GM19397 (cell line): ENCODE measurements around the gene TNFSF12.

Experiments used
- ATAC-seq: cut with Tn5 transposase; IDR thresholded peaks from one replicate; pipeline ENCODE4 v1.9.1; 2021; ENCODE audit warnings: mild to moderate bottlenecking, moderate library complexity; ENCODE audit not compliant: unreplicated experiment

The TNFSF12 gene

DNA sequence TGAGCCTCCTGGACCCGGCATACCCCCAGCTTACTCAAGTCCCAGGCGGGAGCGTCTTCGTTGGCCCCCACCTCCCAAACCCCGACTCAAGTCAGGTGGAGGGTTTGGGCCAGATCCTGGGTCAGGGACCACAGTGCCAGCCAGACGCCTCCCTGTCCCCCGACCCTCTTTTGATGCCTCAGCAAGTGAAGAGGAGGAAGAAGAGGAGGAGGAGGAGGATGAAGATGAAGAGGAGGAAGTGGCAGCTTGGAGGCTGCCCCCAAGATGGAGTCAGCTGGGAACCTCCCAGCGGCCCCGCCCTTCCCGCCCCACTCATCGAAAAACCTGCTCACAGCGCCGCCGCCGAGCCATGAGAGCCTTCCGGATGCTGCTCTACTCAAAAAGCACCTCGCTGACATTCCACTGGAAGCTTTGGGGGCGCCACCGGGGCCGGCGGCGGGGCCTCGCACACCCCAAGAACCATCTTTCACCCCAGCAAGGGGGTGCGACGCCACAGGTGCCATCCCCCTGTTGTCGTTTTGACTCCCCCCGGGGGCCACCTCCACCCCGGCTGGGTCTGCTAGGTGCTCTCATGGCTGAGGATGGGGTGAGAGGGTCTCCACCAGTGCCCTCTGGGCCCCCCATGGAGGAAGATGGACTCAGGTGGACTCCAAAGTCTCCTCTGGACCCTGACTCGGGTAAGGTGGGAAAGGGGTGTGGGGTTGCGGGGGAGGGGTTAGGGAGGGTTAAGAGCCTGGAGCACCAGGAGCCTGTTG is 14.4 kb downstream of the TNFSF12 start:
- no peak for ATAC-seq

GRCh38 chr17:7569571-7569970 is 20.7 kb downstream of the TNFSF12 start:
- ATAC-seq: no peak

GRCh38 chr17:7570351-7570750 is 21.5 kb downstream of the TNFSF12 start:
- no peak for ATAC-seq

DNA sequence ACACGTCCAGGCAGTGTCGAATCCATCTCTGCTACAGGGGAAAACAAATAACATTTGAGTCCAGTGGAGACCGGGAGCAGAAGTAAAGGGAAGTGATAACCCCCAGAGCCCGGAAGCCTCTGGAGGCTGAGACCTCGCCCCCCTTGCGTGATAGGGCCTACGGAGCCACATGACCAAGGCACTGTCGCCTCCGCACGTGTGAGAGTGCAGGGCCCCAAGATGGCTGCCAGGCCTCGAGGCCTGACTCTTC is 23.4 kb downstream of the TNFSF12 start:
- no peak for ATAC-seq

DNA sequence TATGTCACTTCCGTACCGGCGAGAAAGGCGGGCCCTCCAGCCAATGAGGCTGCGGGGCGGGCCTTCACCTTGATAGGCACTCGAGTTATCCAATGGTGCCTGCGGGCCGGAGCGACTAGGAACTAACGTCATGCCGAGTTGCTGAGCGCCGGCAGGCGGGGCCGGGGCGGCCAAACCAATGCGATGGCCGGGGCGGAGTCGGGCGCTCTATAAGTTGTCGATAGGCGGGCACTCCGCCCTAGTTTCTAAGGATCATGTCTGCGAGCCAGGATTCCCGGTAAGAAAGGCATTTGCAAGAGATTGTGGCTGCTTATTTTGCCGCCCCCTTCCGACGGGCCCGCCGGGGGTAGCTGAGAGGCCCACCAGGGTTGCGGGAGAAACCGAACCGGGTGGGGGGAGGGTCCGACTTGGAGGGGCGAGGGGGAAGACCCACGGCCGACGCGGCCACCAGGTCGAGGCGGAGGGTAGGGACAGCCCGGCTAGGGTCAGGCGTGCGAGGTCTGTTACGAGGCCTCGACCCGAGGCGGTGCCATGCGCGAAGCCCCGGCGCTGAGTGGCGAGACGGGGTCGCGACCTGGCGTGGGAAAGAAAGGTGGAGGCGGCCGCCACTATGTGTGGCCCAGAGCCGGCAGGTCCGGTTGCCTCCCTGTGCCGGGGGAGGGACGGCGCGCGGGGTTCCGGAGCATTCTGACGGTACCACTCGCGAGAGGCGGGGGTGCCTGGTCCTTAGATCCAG is 23.9 kb downstream of the TNFSF12 start:
- ATAC-seq: peak; percentile 91

DNA sequence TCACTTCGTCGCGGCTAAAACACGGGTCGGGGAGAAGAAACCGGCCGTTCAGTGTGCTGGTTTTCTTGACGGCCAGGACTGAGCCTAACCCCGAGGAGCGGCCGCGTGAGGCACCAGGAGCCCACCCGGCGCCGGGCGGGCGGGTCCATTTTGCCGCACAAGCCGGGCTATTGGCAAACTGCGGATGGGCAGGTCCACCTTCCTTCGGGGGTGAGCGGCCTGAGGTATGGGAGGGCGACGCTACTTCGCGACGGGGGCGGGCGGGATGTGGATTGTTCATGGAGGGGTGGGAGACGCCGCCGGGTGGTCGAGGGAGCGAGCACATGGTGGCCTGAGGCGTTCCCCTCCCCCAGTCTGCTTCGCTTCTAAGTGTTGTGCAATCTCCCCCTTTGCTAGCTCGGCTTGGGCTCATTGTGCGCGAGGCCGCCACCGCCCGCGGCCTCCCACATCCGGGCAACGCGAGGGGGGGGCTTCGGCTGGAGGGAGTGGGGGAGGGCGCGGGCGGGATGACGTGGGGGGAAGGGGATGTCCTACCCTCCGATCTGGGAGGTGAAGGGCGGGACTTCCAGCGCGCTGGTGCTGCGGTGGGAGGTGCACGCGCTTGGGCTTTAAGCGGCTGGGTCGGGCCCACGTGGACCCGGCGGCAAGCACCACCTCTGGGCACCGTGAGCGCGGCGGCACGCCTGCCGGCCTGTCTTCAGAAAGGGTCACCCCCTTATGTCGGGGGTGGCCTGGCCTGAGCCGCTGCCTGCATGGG is 24.6 kb downstream of the TNFSF12 start:
- ATAC-seq: no peak

DNA sequence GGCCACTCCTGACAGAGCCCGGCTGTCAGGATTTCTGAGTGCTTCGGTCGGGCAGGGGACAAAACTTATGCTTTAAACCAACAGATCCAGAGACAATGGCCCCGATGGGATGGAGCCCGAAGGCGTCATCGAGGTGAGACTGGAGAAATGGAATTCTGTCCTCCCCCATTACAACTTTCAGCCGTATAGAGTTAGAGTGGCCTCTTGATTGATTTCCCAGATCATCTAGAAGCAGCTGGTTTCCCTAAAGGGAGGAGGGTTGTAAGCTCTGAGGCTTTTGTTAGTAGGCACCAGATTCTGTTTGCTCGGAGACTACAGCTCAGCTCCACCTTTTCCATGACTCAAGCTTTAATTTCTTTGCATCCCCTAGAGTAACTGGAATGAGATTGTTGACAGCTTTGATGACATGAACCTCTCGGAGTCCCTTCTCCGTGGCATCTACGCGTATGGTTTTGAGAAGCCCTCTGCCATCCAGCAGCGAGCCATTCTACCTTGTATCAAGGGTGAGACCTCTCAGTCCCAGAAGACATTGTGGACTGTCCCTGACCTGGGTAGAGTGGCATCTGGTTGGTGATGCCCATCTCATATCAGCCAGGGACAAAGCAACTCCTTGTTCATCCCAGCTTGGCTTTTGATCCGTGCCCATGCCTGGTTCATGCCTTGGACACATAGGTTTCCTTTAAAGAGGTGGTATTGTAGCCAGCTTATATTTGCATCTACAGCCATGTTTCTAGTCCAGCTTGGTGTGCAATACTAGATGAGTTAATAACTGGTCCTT is 25.5 kb downstream of the TNFSF12 start:
- no peak for ATAC-seq

GRCh38 chr17:7575481-7575883 is 26.6 kb downstream of the TNFSF12 start:
- no peak for ATAC-seq

- no peak for ATAC-seq
Observed at GRCh38 chr17:7575959-7576358, 27.1 kb downstream of the TNFSF12 start.

DNA sequence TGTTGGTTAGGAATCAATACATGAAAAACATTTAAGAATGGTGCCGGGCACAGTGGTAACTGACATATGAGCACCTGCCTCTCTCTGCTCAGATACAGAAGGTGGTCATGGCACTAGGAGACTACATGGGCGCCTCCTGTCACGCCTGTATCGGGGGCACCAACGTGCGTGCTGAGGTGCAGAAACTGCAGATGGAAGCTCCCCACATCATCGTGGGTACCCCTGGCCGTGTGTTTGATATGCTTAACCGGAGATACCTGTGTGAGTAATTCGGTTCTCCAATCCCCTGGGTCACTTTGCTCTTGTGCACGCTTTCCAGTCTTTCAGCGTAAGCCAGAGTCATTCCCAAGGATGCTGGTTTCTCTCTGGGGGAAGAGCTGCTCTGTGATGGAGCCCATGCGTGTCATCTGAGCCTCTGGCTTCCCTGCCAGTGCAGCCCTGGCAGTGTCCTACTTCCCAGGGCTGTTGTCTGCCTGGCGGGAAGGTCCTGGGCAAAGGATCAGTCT is 27.6 kb downstream of the TNFSF12 start:
- no peak for ATAC-seq

GRCh38 chr17:7577327-7578199 is 28.7 kb downstream of the TNFSF12 start:
- ATAC-seq: no peak

- ATAC-seq: no peak
Observed at GRCh38 chr17:7579001-7579833, 30.4 kb downstream of the TNFSF12 start, which contains the start of gene CD68. Gene CD68 (plus strand): TSS chr17:7579638. CDS start chr17:7579678, 40 bp downstream.

DNA sequence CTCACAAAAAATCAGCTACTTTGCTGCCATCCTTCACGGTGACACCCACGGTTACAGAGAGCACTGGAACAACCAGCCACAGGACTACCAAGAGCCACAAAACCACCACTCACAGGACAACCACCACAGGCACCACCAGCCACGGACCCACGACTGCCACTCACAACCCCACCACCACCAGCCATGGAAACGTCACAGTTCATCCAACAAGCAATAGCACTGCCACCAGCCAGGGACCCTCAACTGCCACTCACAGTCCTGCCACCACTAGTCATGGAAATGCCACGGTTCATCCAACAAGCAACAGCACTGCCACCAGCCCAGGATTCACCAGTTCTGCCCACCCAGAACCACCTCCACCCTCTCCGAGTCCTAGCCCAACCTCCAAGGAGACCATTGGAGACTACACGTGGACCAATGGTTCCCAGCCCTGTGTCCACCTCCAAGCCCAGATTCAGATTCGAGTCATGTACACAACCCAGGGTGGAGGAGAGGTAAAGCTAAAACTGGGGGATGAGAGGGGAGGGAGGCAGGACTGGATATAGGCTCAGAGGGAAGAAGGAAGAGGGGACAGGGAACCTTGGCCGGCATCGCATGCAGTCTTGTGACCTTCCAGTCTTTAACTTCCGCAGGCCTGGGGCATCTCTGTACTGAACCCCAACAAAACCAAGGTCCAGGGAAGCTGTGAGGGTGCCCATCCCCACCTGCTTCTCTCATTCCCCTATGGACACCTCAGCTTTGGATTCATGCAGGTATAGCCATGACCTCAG is 31.2 kb downstream of the TNFSF12 start:
- no peak for ATAC-seq

- no peak for ATAC-seq
Observed at GRCh38 chr17:7580604-7581575, 32.0 kb downstream of the TNFSF12 start.

- ATAC-seq: no peak
Observed at GRCh38 chr17:7582396-7583252, 33.8 kb downstream of the TNFSF12 start.
